ELR (cell line): ENCODE data around the gene ITPKB.
A peak's percentile ranks its signal among the peaks of the same experiment; 100 is the strongest.

ENCODE experiments used
- DNase-seq: peaks from one replicate; pipeline ENCODE4 v3.0.0-alpha.2; 2015; ENCODE audit warnings: low read depth

The ITPKB gene

DNA sequence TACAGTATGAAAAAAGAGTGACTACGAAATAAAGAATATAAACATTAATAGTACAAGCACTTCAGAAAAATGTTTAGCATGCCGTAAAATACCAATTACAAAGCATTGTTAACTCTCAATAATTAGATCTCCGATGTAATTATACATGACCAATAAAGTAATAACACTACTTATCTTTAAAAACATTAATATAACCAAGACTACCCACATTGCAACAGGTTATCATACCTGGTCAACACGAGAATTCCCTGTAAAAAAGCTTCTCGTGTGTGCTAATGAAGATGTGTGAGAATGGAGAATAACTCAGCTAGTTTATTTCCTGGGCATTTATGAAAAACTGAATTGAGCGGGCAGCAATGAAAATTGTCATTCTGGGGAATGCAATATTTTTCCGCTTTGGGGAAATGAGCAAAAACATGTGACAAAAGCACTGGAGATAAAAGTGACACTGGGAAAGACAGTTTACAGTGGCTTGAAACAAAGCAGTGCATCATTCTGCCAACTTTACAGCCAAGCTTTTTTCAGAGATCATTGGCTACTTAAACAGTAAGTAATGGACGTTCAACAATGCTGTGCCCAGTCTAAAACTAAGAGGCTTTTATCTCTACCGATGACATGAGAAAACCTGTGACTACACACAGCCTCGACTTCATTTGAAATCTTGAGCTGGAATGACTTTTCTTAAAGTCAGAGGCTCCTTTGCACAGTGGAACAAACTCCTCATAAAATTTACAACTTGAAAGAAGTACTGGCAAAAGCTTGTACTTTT lies 34.7 kb downstream of the ITPKB start:
- no peak for DNase-seq

GRCh38 chr1:226702957-226703831 lies 35.9 kb downstream of the ITPKB start:
- DNase-seq = peak; percentile 57

GRCh38 chr1:226702318-226702956 lies 36.6 kb downstream of the ITPKB start:
- peak; percentile 6 for DNase-seq

- no peak for DNase-seq
Measured at GRCh38 chr1:226700861-226701260, 38.2 kb downstream of the ITPKB start.

DNA sequence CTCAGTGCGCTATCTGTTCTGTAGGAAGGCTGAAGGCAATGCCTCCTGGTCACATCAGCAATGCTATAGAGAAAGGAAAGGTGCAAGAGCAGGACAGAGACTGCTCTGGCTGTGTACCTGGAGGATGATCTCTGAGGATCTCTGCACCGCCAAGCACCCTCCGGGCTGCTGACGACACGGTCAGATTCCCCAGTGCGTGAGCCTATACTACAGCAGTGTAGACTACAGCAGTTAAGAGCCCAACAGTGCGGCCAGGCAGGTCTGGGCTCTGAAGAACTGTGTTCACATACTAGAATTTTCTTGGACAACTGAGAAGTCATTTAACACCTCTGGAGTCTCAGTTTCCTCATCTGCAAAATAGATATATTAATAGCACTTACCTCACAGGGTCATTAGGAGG lies 39.9 kb downstream of the ITPKB start:
- DNase-seq = no peak

DNA sequence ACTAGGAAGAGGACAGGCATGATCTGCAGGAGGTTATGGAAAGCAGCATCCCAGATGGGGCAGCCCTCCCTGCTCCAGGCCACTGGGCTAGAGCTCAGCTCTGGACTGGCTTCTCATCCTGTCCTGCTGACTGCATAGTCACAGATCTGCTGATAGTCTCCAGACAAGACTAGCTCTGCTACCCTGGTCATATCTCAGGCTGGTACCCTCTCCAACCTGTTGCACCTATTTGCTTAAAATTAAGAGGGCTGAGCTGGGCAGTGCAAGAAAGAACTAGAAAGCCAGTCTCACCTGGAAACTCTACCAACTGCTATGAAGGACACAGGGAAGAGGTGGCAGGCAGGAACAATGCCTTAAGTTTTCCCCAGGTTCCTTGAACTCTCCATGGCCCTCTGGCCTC lies 40.4 kb downstream of the ITPKB start:
- DNase-seq = no peak

DNA sequence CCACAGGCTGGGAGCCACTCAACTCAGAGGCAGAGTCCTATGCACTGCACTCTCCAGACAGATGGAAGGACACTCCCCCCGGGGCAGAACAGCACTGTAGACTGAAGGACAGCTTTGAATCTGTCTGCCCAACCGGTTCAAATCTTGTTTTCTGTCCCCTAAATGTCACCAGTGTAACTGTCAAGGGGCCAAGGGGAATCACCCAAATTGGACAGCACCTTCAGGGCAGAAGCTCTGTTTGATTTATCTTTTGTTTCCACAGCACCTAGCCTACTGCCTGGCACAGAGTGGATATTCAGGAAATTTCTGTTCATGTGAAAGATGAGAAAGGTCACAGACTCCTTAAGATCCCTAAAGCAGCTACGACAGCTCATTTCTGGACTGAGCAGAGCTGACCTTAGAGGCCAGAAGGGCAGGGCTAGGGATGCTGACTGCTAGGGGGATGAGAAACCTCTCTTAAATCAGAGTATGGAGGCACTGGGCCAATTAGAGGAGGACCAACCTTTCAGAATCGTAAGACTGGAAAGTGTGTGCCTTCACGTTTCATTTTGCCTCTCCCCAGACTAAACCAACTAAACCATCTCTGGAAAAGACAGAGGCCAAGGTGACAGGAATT lies 41.0 kb downstream of the ITPKB start:
- no peak for DNase-seq

DNA sequence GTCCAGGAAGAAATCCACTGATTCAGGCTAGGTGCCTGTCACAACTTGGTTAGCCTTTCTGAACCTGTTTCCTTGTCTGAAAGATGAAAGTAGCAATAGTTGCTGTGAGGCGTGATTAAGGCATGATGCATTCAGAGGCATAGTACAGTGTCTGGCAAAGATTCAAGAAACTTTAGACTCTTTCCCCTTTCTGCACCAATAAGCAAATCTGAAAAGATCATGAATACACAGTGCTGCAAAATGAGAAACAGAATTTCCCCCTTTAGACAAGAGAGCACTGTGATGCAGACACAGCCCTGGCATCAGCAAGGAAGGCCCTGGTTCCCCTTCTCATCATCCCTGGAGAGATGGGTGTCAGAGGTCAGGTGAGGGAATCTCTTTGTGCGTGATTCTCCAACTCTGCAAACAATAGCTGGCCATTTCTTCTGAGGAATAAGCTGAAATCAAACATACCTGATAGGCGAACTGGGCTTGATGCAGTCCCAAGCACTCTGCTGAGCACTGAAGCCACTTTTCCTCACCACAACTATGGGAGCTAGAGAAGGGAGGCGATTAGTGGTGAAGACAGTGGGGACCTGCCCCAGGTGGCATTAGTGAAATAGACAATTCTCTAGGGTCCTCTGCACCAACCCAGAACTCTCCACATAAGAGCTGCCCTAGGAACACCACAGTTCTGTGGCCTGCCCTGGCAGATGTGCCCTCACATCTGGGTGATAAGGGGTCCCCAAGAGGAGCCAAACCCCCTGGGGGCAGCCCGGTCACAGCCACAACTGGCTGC lies 41.7 kb downstream of the ITPKB start:
- peak; percentile 81 for DNase-seq

DNA sequence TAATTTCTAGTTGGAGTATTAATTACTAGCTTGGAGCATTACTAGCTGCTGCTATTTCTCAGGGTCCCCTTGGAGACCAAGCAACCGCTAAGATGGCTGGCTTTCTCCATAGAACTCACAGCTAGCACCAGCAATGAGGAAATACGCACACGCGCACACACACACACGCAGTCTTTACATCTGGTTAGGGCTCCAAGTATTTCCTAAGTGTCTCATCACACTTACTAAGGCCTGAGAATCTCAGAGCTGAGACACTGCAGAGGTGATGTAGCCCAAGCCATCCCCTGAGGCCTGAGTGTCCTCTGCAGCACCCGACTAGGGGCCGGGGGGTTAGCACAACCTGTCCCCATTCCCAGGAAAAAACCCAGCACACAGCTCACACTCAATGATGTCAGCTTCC lies 42.5 kb downstream of the ITPKB start:
- peak; percentile 20 for DNase-seq

- DNase-seq = no peak
Measured at GRCh38 chr1:226695335-226695900, 43.7 kb downstream of the ITPKB start.

DNA sequence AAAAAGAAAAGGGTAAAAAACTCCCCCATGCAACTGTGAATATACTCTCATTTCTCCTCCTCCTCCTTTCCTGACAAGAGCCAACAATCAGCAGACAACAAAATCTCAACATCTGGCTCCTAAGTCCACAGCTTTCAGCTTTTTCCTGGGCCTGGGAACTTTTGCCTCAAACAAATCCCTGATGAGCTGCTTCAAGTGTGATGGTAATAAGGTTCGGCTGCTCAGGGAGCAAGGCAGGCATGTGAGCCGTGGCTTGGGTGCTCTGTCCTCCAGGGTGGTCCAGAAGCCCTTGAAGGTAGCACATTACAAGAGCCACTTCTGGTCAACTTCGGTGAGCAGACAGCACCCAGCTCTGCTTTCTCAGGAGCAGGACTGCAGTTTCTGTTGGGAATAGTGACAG lies 46.3 kb downstream of the ITPKB start:
- no peak for DNase-seq

DNA sequence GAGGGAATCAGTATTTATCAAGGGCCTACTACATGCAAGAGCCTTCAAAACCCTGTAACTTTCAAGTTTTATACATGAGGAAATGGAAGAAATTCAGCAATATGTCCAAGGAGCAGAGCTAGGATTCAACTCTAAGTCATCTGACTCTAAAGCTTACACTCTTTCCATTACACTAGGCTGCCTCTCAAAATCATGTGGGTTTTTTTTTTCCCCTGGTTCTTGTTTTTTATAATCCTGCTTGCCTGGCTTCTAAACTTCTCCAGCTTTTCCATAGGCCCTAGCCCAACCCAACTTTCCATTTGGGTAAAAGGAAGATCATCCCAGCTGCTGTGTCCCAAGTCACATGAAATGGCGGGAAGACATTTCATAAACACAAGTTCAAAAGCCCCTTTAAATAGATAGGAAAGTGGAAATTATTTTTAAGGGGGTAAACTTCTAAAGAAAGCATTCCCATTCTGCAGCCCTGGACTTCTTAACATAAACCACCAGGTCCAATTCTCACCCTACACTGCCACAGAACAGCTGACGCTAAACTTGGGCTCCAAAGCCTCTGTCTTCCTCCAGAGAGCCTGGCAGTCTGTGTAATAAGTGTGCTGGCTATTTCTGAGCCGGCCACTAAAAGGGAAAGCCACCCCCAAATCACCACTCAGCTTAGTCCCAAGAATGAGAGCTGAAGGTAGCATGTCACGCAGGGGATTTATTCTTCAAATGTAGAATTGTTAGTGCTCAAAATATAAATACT lies 46.9 kb downstream of the ITPKB start:
- DNase-seq = no peak

DNA sequence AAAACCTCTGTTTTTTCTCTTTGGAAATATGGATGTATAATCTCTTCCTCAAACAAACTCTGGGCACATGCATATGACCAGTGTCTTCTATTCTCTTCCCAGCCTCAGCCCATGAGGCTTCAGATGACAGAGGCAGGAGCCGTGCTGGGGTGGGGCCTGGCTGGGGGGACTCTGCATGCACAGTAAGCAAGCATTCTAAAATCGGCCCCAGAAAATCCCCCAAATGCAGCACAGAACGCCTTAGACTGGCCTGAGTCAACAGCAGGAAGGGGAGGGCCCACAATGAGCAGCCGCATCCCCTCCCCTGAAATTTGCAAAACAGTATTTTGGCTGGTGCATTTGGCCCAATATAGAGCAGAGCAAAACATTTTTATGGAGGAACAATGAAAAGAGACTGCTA lies 47.8 kb downstream of the ITPKB start:
- DNase-seq = no peak

GRCh38 chr1:226690460-226690982 lies 48.6 kb downstream of the ITPKB start:
- no peak for DNase-seq

- no peak for DNase-seq
Measured at GRCh38 chr1:226688808-226689207, 50.3 kb downstream of the ITPKB start.

DNA sequence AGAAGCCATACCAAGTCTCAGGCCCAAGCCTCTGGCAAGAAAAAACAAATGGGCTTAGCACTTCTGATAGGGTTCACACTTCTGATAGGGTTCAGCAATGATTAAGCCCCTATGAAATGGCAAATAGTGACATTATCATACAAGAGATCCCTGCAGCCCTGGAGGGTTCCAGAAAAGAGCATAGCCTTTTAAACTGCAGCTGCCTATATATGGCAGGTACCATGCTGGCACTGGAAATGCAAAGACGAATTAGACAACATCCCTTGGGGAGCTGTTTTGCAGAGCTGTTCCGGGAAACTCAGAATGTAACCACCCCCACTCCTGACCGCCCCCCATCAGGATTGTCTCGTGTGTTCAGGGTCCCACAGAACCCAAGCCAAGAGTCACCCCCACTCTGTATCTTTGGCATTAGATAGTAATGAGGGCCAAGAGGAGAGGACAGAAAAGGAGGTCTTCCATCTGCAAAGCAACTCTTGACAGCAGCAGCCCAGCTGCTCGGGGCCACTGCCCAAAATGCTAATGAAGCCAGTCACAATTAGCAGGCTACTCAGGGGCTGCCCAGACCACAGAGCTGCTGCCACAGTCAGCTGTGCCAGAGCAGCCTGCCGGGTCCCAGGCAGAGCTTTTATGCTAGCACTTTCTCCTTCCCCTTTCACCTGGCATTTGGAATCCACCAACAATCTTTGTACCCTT lies 50.9 kb downstream of the ITPKB start:
- no peak for DNase-seq

DNA sequence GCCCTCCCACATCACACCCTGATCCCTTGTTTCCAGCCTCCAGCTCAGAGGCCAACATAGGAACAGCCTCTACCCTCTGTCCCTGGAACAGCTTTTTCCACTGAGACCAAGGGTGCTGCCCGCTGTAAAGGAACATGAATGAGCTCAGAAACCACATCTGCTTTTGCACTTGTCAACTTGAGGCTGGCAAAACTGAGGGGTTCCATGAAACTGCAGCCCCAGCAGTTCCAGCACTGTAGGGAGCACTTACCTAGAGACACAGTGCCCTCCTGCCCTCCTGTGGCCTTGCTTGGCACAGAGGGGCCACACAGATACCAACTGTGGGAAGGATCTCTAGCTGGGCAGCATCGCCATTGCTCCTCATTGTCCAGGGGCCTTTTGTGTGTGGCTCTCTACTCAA lies 51.7 kb downstream of the ITPKB start:
- DNase-seq = no peak

DNA sequence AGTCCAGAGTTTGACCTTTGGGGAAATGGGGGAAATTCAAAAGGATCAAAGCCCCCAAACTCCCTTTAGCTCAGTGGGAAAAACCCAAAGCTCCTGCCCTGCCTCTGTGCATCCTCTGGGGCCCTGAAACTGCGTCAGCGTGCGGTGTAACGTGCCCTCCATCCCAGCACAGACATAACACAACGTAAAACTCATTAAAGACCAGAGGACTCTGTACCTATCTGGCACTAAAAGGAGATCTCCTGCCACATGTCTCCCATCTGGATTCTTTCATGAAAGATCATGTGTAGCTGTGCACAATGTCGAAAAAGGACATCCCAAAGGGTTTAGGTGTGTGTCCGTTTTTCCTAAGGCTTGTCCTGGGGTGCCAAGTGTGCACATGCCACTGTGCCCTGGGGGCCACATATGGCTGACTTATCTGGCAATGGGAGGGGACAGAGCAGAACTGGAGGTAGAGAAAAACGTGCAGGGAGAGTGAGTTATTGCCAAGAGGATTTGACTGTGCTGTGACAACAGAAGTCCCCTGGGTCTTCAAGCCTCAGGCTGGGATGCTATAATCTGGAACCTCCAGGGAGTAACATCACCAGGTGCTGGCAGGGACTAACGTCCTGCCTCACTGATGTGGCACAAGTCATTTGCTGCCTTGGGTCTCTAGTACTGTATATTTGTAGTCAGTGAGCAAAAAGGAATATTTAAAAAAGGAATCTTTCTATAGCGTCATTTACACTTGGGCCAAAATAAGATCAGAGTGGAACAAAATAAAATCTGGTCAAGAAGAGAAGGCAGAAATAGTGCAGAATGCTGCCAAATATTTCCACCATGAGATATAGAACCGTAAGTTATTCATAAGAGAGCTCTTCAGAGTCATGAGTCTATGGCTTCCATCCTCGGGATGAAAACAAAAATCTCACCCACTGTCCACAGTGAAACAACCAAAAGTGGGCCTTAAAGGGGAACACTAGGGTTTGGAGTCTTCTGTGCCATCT lies 52.3 kb downstream of the ITPKB start:
- DNase-seq = no peak
